Sigmoid colon (tissue), 7 donors: ENCODE results near the gene ZMYND19. TPM values are rescaled to one million over a fixed set of nuclear protein-coding genes. Genes with fewer than 3 reads are reported as not detected.

ENCODE experiments used
- DNase-seq: peaks from one replicate; pipeline ENCODE4 v3.0.0-alpha.2; 2019
- H3K27ac ChIP-seq, 4 donors: fragments of 200-600 bp; sonication (generic); one replicate each; pipeline ENCODE4 v1.5.1; 2016 to 2019; ENCODE audit warnings: mild to moderate bottlenecking in 1 of 4
- H3K27me3 ChIP-seq, 3 donors: fragments of 200-600 bp; sonication (generic); one replicate each; pipeline ENCODE4 v1.5.1; 2019; ENCODE audit warnings: mild to moderate bottlenecking in 1 of 3
- H3K36me3 ChIP-seq, 4 donors: fragments of 200-600 bp; sonication (generic); one replicate each; pipeline ENCODE4 v1.5.1; 2016 to 2019
- H3K4me1 ChIP-seq, 4 donors: fragments of 200-600 bp; sonication (generic); one replicate each; pipeline ENCODE4 v1.5.1; 2017 to 2019
- H3K4me3 ChIP-seq, 4 donors: fragments of 200-600 bp; sonication (generic); one replicate each; pipeline ENCODE4 v1.5.1; 2017 to 2019; ENCODE audit warnings: mild to moderate bottlenecking in 2 of 4, moderate library complexity in 1 of 4
- H3K9me3 ChIP-seq, 4 donors: fragments of 200-600 bp in 3 of 4; sonication (generic) in 3 of 4; one replicate each; pipeline versions ENCODE4 v1.5.1 to v1.6.1; 2013 to 2019
- EP300 ChIP-seq, 4 donors: sonication (generic); formaldehyde crosslinking; IDR thresholded peaks; one replicate each; pipeline ENCODE4 v1.6.1; 2017; ENCODE audit warnings: antibody characterized with exemption in 4 of 4
- POLR2A ChIP-seq, 2 donors: fragments of 450-650 bp; IDR thresholded peaks; one replicate each; pipeline ENCODE4 v1.6.1; 2016; ENCODE audit warnings: antibody characterized with exemption in 2 of 2, mild to moderate bottlenecking in 2 of 2, moderate library complexity in 2 of 2
- POLR2AphosphoS5 ChIP-seq, 4 donors: sonication (generic); formaldehyde crosslinking; IDR thresholded peaks; one replicate each; pipeline ENCODE4 v1.6.1; 2017; ENCODE audit warnings: antibody characterized with exemption in 4 of 4
- WGBS, 2 donors: extraction: QIAGEN DNeasy Blood & Tissue Kit; methylation state at CpG; one replicate each; pipeline ENCODE4 v1.1.7; 2013; 5-methylcytosine and 5-hydroxymethylcytosine counted together
- intact Hi-C: fragments of 100-400 bp; cut with DNase I; formaldehyde crosslinking; loops from one replicate; pipeline ENCODE4 v1.15.1; 2023
- polyA plus RNA-seq, 3 donors: library from polyadenylated mRNA; stranded (reverse); fragments of 200-250 nt; gene quantifications; one replicate each; pipeline ENCODE4 v1.2.3, GENCODE V29; 2013
- total RNA-seq, 4 donors: library from RNA; depleted of rRNA; stranded (reverse); fragments of >200 nt; gene quantifications; one replicate each; pipeline ENCODE4 v1.1.0, GENCODE V29; 2016
- TF ChIP-seq, protein P1 (sequence below), 4 experiments: fragments of 450-650 bp in 3 of 4; fragments of 200-600 bp in 1 of 4; IDR thresholded peaks; one replicate each; pipeline ENCODE4 v1.5.1; 2016 to 2019; ENCODE audit warnings: antibody characterized with exemption in 4 of 4, mild to moderate bottlenecking in 3 of 4, moderate library complexity in 2 of 4
- donor health status: healthy with polysubstance abuse.
- donor health status: Bipolar disorder and iron deficiency.
- donor health status: healthy.

The ZMYND19 gene
- total and polyA plus RNA-seq, 7 donors: 5.4 to 17.8 (median 9.4) TPM

DNA sequence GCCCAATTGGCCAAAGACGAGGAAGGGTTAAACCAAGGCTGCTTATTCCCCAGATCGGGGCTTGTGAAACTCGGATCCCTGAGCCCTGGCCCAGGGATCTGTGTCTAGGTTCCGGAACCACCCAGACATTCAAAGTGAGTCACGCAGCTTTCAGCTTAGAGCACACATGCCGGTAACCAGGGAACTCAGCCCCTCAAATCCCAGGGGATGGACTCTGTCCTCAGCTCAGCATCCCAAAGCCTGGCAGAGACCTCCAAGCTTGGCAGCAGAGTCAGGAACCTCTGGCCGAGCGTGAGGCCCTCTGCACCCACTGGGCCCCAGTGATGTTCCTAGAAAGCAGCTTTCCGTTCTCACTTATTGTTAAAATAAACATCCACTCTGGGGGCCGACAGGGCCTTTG is 45.2 kb downstream of the ZMYND19 start:
- H3K27me3 ChIP-seq: no peaks in the 10 kb centered on the region

DNA sequence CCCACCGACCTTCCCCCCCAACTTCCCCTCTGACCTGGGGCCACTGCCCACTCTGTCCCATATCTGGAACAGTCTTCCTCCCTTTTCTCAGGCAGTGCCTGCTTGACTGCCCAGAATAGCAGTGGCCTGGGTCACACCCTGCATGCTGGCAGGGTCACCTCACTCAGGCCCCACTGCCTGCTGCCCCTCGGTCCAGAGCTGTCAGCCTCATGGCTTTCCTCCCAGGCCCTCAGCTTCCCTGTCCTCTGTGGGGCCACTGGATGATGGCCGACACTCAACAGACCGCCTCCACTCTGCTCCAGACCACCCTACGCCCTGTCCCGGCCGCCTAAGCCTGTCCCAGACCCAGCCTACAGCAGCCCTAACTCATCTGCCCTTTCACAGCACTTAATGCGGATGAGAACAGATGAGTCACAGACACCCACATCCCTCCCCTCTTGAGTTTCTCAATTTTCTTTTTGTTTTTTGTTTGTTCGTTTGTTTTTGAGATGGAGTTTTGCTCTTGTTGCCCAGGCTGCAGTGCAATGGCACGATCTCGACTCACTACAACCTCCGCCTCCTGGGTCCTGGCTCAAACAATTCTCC is 46.0 kb downstream of the ZMYND19 start:
- H3K27me3 ChIP-seq: no peaks in the 10 kb centered on the region
- TF ChIP-seq, protein P1, sequence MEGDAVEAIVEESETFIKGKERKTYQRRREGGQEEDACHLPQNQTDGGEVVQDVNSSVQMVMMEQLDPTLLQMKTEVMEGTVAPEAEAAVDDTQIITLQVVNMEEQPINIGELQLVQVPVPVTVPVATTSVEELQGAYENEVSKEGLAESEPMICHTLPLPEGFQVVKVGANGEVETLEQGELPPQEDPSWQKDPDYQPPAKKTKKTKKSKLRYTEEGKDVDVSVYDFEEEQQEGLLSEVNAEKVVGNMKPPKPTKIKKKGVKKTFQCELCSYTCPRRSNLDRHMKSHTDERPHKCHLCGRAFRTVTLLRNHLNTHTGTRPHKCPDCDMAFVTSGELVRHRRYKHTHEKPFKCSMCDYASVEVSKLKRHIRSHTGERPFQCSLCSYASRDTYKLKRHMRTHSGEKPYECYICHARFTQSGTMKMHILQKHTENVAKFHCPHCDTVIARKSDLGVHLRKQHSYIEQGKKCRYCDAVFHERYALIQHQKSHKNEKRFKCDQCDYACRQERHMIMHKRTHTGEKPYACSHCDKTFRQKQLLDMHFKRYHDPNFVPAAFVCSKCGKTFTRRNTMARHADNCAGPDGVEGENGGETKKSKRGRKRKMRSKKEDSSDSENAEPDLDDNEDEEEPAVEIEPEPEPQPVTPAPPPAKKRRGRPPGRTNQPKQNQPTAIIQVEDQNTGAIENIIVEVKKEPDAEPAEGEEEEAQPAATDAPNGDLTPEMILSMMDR (IDR thresholded peaks at IDR 0.05): no peak
- TF ChIP-seq POLR2A (IDR thresholded peaks at IDR 0.05): no peak
- no peak for TF ChIP-seq EP300 (IDR thresholded peaks at IDR 0.05)
- no peak for TF ChIP-seq POLR2AphosphoS5 (IDR thresholded peaks at IDR 0.05)
- H3K4me3 ChIP-seq: no peak overlapping the region
- H3K27ac ChIP-seq: peak overlapping the region in 3 of 4 donors; percentile 47 to 52 (median 51)
- no peaks in the 10 kb centered on the region for H3K9me3 ChIP-seq
- no peak for DNase-seq
- peaks cover 0 to 29% (median 0%) of the 10 kb centered on the region in 4 donors for H3K36me3 ChIP-seq
- intact Hi-C loops: no loop called here
- H3K4me1 ChIP-seq: no peaks in the 10 kb centered on the region
- 87 to 90% methylated on average over 12 of the region's 12 CpGs for WGBS, 2 donors

More for the DNA sequence above, 45.2 kb downstream of the ZMYND19 start:
- 83 to 84% methylated on average over 10 of the region's 10 CpGs for WGBS, 2 donors
- intact Hi-C loops: no loop called here
- Histone ChIP-seq H3K27ac (peak overlapping the region in 3 of 4 donors; percentile 19 to 51 (median 47)), H3K4me1 (peaks cover 0 to 7% (median 6%) of the 10 kb centered on the region in 4 donors), H3K9me3 (no peaks in the 10 kb centered on the region), H3K4me3 (no peak overlapping the region), H3K36me3 (peaks cover 0 to 26% (median 0%) of the 10 kb centered on the region in 4 donors)
- TF ChIP-seq POLR2AphosphoS5 (IDR thresholded peaks at IDR 0.05) (no peak), POLR2A (IDR thresholded peaks at IDR 0.05) (no peak), EP300 (IDR thresholded peaks at IDR 0.05) (no peak)
- TF ChIP-seq, protein P1 (IDR thresholded peaks at IDR 0.05): no peak
- peak; percentile 81 for DNase-seq

DNA sequence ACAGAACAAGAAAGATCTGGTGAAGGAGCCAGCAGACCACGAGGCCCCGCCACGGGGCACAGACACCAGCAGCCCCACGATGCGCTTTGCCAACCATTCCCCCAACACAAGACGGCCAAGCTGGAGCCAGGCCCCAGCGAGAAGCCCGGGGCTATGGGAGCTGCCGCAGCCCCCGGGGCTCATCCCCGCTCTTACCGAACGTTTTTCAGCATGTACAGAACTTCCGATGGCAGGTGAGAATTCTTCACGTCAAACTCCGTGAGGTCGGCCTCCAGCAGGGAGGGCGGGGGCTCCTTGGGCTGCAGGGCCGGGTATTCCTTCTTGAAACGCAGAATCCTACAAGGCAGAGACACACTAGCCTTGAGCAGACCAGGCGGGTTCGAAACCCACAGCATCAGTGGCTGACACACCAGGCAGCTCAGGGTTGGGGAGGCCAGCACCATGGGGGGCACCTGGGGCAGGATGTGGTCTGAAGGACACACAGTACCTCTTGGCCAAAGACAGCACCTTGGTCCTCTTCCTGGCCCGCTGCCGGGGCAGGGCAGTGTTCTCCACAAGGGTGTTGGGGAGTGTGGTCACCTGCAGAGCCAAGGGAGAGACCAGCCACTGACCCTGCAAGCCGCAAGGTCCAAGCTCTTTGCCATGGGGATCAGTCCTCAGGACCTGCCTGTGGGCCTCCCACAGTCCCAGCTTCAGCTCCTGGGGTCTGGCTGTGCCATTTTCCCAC is 46.9 kb downstream of the ZMYND19 start:
- TF ChIP-seq POLR2A (IDR thresholded peaks at IDR 0.05) (no peak), EP300 (IDR thresholded peaks at IDR 0.05) (no peak), POLR2AphosphoS5 (IDR thresholded peaks at IDR 0.05) (no peak)
- TF ChIP-seq, protein P1 (IDR thresholded peaks at IDR 0.05): no peak
- no peaks in the 10 kb centered on the region for H3K9me3 ChIP-seq
- no peak overlapping the region for H3K27ac ChIP-seq
- intact Hi-C loops: no loop called here
- WGBS, 2 donors: 93 to 94% methylated on average over 25 of the region's 25 CpGs
- no peak overlapping the region for H3K4me3 ChIP-seq
- H3K36me3 ChIP-seq: peaks cover 0 to 36% (median 0%) of the 10 kb centered on the region in 4 donors
- no peaks in the 10 kb centered on the region for H3K27me3 ChIP-seq
- no peaks in the 10 kb centered on the region for H3K4me1 ChIP-seq
- no peak for DNase-seq

DNA sequence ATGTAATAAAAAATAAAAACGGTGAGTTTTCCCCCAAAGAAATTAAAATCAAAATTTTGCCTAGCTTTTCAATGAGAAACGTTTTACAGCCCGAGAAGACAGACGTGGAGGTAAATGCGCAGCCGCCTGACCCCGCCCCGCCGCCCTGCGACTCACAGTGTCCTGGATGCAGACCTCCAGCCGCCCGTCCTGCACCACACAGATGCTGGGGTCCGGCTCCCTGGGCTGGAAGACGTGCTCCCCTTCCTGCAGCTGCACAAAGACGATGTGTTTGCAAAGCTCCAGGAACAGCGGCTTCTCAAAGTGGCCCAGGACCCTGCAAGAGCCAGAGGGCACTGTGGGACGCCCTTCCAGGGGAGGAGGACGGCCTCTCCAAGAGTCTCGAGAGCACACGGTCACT is 47.8 kb downstream of the ZMYND19 start:
- intact Hi-C loops: no loop called here
- TF ChIP-seq POLR2A (IDR thresholded peaks at IDR 0.05) (no peak), POLR2AphosphoS5 (IDR thresholded peaks at IDR 0.05) (no peak), EP300 (IDR thresholded peaks at IDR 0.05) (no peak)
- TF ChIP-seq, protein P1 (IDR thresholded peaks at IDR 0.05): no peak
- Histone ChIP-seq H3K9me3 (no peaks in the 10 kb centered on the region), H3K4me1 (no peaks in the 10 kb centered on the region), H3K4me3 (no peak overlapping the region), H3K36me3 (peaks cover 0 to 38% (median 0%) of the 10 kb centered on the region in 4 donors), H3K27me3 (no peaks in the 10 kb centered on the region), H3K27ac (no peak overlapping the region)
- WGBS, 2 donors: 94% methylated on average over 20 of the region's 20 CpGs
- no peak for DNase-seq
